GM12891 (cell line): ENCODE results near the gene UNK.
"Not testable (repeated sequence)": the region's sequence is repeated elsewhere in the genome, so short reads cannot be mapped to it uniquely, and the experiment has no call there.

Source experiments
- DNase-seq: peaks from one replicate; pipeline ENCODE4 v3.0.0; 2011; ENCODE audit warnings: low spot score; ENCODE audit not compliant: insufficient read length
- FAIRE-seq: peaks from 2 replicates; lab custom pipeline; 2011; peaks lifted over from hg19 to GRCh38; lab: Jason Lieb, UNC
- PAX5 ChIP-seq: IDR thresholded peaks from 2 replicates; pipeline ENCODE4 v1.6.1; 2011; ENCODE audit warnings: low read length, moderate library complexity, mild to moderate bottlenecking; ENCODE audit not compliant: insufficient read depth, severe bottlenecking
- POLR2A ChIP-seq: IDR thresholded peaks from 2 replicates; pipeline ENCODE4 v1.6.1; 2011; ENCODE audit warnings: low read depth, low read length, control low read depth
- POLR2AphosphoS5 ChIP-seq: IDR thresholded peaks from 2 replicates; pipeline ENCODE4 v1.6.1; 2011; ENCODE audit warnings: low read depth, low read length, control low read depth
- POU2F2 ChIP-seq: IDR thresholded peaks from 2 replicates; pipeline ENCODE4 v1.6.1; 2011; ENCODE audit warnings: low read depth, mild to moderate bottlenecking, control low read depth, low read length, moderate library complexity
- SPI1 ChIP-seq: IDR thresholded peaks from 2 replicates; pipeline ENCODE4 v1.6.1; 2011; ENCODE audit warnings: low read depth, low read length, control low read depth
- TAF1 ChIP-seq: IDR thresholded peaks from 2 replicates; pipeline ENCODE4 v1.6.1; 2011; ENCODE audit warnings: low read depth, low read length, control low read depth

The UNK gene

DNA sequence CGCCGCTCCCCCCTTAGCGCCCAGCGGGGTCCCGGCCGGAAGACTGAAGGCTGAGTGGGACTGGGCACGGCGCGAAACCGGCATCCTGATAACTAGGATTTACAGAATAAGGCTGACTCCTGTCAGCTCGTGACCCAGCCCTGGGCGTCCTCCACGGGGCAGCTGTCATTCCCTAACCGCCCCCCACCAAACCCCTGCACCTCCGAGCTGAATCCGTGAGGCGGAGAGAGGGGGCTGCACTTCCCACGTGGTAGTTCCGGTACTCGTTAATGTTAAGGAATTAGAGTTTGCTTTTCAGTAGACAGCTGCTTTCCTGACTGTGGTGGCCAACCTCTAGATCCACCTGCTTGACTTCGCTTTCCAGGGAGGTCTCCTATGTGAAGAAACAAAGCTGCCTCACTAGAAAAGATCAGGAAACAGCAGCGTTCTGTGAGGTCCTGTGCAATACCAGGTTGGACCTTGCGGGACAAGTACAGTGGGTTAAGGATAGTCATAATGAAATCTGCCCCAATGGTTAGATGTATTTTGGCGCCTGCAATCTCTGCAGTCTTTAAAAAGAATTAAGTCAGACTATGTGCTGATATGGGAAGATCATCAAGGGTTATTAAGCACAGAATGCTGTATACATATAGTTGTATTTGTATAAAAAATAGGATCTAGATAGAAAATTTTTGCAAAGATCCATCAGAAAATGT, 71.6 kb downstream of the UNK start:
- FAIRE-seq (peak; percentile 45), DNase-seq (no peak)
- TF ChIP-seq PAX5, result no peak
- TF ChIP-seq POU2F2, result peak; percentile 45; the same call in 1 of the 2 replicates
- TF ChIP-seq POLR2AphosphoS5, result no peak; the same call in 1 of the 2 replicates
- no peak for TF ChIP-seq POLR2A

DNA sequence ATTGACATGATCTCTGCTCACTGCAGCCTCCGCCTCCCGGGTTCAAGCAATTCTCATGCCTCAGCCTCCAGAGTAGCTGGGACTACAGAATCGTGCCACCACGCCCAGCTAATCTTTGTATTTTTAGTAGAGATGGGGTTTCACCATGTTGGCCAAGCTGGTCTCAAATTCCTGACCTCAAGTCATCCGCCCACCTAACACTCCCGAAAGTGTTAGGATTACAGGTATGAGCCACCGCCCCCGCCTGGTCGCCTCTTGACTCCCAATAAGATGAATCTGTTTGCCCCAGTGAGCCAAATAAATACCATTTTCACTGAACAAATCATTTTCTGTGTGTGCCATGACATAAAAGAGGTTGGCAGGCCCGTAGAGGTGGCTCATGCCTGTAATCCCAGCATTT, 74.8 kb downstream of the UNK start:
- DNase-seq, FAIRE-seq: not testable (repeated sequence)

DNA sequence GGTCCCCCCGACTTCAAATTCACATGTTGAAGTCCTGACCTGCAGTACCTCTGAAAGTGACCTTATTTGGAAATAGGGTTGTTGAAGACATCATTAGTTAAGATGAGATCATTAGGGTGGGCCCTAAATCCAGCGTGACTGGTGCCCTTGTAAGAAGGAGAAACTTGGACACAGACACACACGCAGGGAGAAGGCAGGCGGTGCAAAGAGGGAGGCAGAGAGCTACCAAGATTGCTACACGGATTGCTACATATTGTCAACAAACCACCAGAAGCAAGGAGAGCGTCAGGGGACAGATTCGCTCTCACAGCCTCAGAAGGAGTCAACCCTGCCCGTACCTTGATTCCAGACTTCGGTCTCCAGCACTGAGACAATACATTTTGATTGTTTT, 77.3 kb downstream of the UNK start:
- no peak for DNase-seq
- FAIRE-seq, result no peak
- TF ChIP-seq POU2F2 (no peak), SPI1 (no peak), TAF1 (no peak), POLR2AphosphoS5 (no peak), PAX5 (no peak), POLR2A (no peak)

DNA sequence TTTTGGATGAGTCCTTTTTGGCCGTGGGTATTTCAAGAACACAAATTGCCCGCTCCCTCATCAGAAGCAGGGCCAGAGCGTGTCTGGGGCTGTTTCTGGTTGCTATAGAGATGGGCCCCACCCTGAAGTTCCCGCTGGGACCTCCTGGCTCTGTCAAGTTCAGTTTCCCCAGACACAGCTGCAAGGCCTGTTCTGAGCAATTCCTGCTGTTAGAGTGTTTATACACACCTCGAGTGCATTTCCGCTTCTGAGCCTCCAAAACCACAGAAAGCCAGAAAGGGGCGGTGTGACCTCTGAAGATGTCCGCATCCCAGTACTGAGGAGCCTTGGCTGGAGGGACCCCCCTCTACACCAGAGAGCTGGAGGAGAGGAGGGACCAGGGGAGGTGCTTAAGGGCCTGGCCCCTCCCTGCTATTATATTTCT, 79.9 kb downstream of the UNK start:
- FAIRE-seq, result peak; percentile 90
- peak; percentile 80 for DNase-seq

DNA sequence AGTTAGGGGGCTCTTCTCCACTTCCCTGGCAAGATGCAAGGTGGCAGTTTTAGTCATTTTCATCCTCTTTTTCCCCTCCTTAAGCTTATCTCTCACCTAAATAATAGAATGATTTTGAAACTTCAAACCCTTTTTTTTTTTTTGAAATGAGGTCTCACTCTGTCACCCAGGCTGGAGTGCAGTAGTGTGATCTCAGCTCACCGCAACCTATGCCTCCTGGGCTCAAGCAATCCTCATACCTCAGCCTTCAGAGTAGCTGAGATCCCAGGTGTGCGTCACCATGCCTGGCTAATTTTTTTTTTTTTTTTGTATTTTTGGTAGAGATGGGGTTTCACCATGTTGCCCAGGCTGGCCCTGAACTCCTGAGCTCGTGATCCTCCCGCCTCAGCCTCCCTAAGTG, 80.3 kb downstream of the UNK start:
- not testable (repeated sequence) for FAIRE-seq, DNase-seq

More for the DNA sequence above, 79.9 kb downstream of the UNK start:
- TF ChIP-seq POU2F2 (peak; percentile 38; the same call in 1 of the 2 replicates), PAX5 (no peak), SPI1 (peak; percentile 65)

DNA sequence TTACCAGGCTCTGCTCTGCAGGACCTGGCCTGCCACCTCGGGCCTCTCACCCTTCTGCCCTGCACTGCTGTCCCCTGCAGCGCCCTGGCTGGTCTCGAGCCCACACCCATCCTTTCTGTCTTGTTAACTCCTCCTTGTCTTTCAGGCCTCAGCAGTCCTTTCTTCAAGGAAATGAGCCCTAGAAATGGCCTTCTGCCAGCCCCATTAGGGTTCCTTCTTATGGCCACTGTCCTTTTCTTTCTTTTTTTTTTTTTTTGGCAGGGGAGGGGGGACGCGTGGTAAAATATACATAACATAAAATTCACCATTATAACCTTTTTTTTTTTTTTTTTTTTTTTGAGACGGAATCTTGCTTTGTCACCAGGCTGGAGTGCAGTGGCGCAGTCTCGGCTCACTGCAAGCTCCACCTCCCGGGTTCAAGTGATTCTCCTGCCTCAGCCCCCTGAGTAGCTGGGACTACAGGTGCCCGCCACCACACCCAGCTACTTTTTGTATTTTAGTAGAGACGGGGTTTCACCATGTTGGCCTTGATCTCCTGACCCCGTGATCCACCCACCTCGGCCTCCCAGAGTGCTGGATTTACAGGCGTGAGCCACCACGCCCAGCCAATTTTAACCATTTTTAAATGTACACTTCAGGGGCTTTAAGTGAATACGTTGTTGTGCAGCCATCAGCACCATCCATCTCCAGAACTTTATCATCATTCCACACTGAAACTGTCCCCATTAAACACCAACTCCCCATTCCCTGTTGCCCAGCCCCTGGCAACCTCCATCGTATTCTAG, 81.0 kb downstream of the UNK start:
- not testable (repeated sequence) for DNase-seq, FAIRE-seq

DNA sequence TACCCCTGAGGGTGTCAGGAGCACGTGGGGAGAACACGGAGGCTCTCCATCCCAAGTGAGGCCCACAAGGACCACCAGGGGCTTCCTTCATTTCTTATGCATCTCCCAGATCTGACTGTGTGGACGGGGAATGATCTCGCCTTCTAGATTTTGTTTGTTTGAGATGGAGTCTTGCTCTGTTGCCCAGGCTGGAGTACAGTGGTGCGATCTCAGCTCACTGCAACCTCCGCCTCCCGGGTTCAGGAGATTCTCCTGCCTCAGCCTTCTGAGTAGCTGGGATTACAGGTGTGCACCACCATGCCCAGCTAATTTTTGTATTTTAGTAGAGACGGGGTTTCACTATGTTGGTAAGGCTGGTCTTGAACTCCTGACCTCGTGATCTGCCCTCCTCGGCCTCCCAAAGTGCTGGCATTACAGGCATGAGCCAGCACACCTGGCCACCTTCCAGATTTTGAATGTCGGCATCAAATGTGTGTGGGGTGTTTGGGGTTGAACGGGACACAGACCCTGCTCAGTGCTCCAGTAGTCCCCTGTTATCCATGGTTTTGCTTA, 84.2 kb downstream of the UNK start:
- FAIRE-seq, result not testable (repeated sequence)

DNA sequence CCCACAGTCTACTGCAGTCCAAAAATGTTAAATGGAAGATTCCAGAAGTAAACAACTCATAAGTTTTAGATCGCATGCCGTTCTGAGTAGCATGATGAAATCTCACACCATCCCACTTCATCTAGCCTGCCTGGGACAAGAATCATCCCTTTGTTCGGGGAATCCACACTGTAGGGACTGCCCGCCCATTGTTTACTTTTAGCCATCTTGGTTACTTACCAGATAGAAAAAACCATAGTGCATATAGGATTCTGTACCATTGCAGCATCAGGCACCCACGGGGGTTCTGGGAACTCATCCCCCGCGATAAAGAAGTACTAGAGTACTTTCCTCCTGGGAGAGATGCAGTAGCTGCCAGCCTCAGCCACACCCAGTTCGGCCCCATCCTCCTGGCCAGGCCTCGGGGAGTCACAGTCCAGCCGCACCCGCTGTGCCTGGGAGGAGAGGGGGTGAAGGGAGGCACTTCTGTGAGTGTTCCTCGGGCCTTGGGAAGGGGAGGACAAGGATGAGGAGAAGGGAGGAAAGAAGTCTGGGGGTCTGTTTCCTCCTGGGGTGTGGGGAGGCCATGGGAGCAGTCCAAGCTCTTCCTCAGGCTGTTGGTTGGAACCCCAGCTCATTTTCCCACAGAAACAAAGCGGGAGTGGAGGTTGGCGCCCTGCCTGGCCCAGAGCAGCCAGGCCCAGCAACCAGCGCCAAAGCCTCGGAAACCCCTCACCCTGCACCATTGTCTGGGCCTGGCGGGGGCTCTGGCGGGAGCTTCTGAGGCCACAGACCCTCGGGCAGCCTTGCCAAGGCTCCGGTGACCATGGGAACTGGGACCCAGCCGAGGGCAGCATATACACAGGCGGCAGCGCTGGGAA, 84.9 kb downstream of the UNK start:
- FAIRE-seq (no peak), DNase-seq (no peak)
- TF ChIP-seq SPI1, result no peak
- TF ChIP-seq POU2F2, result no peak
- TF ChIP-seq TAF1, result no peak
- no peak for TF ChIP-seq POLR2A
- no peak for TF ChIP-seq PAX5
- TF ChIP-seq POLR2AphosphoS5, result no peak

More for the DNA sequence above, 84.2 kb downstream of the UNK start:
- DNase-seq, result not testable (repeated sequence)

DNA sequence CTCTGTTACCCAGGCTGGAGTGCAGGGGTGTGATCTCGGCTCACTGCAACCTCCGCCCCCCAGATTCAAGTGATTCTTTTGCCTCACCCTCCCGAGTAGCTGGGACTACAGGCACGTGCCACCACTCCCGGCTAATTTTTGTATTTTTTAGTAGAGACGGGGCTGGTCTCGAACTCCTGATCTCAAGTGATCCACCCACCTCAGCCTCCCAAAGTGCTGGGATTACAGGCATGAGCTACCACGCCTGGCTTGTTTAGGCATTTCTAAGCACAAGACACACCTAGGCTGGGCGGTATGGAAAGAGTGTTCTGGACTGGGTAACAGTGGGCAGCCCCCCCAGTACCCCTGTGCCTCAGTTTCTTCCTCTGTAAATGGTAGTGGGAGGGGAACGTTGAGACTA, 85.6 kb downstream of the UNK start:
- FAIRE-seq, DNase-seq: not testable (repeated sequence)

DNA sequence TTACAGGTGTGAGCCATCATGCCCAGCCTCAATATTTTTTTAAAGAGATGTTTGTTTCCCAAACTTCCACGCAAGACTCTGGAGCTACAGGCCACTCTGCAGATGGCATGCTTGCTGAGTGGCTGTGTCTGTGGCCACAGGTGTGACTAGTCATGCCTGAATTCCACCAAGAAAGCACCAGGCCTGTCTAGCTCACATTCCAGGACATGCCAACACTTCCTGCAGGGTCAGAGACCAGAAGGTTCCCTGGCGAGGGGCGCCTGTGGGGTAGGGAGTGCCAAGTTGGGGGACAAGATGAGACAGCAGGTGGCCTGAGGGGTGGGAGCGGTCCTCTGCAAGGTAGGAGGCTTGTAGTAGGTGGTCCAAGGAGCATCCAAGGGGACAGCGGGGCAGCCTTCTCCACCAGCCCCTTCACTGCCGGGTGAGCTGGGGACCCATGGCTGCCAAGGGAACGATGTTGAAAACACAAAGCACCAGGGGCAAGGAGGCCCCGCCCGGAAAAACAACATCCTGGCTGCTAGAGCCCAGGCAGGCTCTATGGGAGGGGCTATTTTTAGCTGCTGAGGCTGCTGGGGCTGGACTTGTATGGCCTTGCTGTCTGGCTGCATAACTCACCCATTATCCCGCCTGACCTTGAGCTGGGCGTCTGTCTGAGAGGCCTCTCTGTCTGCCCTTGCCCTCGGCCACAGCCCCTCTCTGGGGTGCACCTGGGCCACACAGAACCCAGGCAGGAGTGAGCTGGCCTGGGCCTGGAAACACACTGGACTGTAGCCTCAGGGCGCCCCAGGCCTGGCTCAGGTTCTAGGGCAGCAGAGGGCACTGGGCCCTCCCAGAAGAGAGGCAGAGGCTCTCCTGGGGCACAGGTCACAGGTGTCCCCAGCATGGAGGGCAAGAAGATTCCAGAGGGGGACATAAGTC, 88.1 kb downstream of the UNK start:
- FAIRE-seq, result no peak
- TF ChIP-seq TAF1 (no peak), POLR2AphosphoS5 (no peak), POU2F2 (no peak), POLR2A (no peak), SPI1 (no peak), PAX5 (no peak)
- DNase-seq, result no peak
